Chondrocyte (in vitro differentiated cells): Measurements from ENCODE around the gene SLC6A11. TPM values are rescaled to one million over a fixed set of nuclear protein-coding genes. Genes with fewer than 3 reads are reported as not detected.

Source experiments
- DNase-seq: peaks from one replicate; pipeline ENCODE4 v3.0.0; 2021; ENCODE audit warnings: mixed read lengths, low spot score
- H3K27ac Mint-ChIP-seq: one replicate; pipeline ENCODE4 v1.8.0; 2021; ENCODE audit warnings: mild to moderate bottlenecking, moderate library complexity, mixed read lengths; ENCODE audit not compliant: unreplicated experiment
- H3K27me3 Mint-ChIP-seq: 2 replicates; pipeline ENCODE4 v1.8.0; 2021; ENCODE audit warnings: low read depth, mixed read lengths
- H3K36me3 Mint-ChIP-seq: 2 replicates; pipeline ENCODE4 v1.8.0; 2021; ENCODE audit warnings: low read depth, mixed read lengths
- H3K4me1 Mint-ChIP-seq: 2 replicates; pipeline ENCODE4 v1.8.0; 2021; ENCODE audit warnings: low read depth, mild to moderate bottlenecking, mixed read lengths
- H3K4me3 Mint-ChIP-seq: one replicate; pipeline ENCODE4 v1.8.0; 2021; ENCODE audit warnings: mild to moderate bottlenecking, moderate library complexity, mixed read lengths; ENCODE audit not compliant: unreplicated experiment
- H3K9me3 Mint-ChIP-seq: 2 replicates; pipeline ENCODE4 v1.8.0; 2021; ENCODE audit warnings: low read depth, mixed read lengths
- CTCF ChIP-seq: fragments of 200-600 bp; sonication (generic); IDR thresholded peaks from 2 replicates; pipeline ENCODE4 v1.5.0; 2021; ENCODE audit warnings: antibody characterized with exemption, mild to moderate bottlenecking, moderate library complexity
- total RNA-seq: library from RNA; stranded (reverse); gene quantifications from 3 replicates; pipeline ENCODE4 v1.2.1, GENCODE V29; 2021

SLC6A11 gene
- total RNA-seq, 1 donor from 2014 or later: not detected

GRCh38 chr3:10962481-10963036 lies 146.5 kb downstream of the SLC6A11 start:
- no peak for DNase-seq
- Mint-ChIP-seq H3K27ac (no peak overlapping the region), H3K4me1 (no peaks in the 10 kb centered on the region), H3K9me3 (no peaks in the 10 kb centered on the region), H3K27me3 (peaks cover 59% of the 10 kb centered on the region), H3K36me3 (no peaks in the 10 kb centered on the region), H3K4me3 (no peak overlapping the region)
- no peak for TF ChIP-seq CTCF

GRCh38 chr3:10964537-10965167 lies 148.6 kb downstream of the SLC6A11 start:
- no peak for DNase-seq
- H3K4me1 Mint-ChIP-seq: peaks cover 9% of the 10 kb centered on the region
- H3K9me3 Mint-ChIP-seq: no peaks in the 10 kb centered on the region
- peaks cover 71% of the 10 kb centered on the region for H3K27me3 Mint-ChIP-seq
- no peak overlapping the region for H3K27ac Mint-ChIP-seq
- TF ChIP-seq CTCF: no peak
- no peak overlapping the region for H3K4me3 Mint-ChIP-seq
- H3K36me3 Mint-ChIP-seq: no peaks in the 10 kb centered on the region

- Mint-ChIP-seq H3K4me1 (peaks cover 14% of the 10 kb centered on the region), H3K27ac (no peak overlapping the region), H3K36me3 (no peaks in the 10 kb centered on the region), H3K9me3 (no peaks in the 10 kb centered on the region), H3K4me3 (no peak overlapping the region), H3K27me3 (peaks cover 84% of the 10 kb centered on the region)
- TF ChIP-seq CTCF: no peak
- DNase-seq: no peak
Observed at GRCh38 chr3:10968401-10968800, 152.4 kb downstream of the SLC6A11 start.

- Mint-ChIP-seq H3K27me3 (peaks cover 78% of the 10 kb centered on the region), H3K4me1 (peaks cover 14% of the 10 kb centered on the region), H3K36me3 (no peaks in the 10 kb centered on the region), H3K9me3 (no peaks in the 10 kb centered on the region), H3K27ac (no peak overlapping the region), H3K4me3 (no peak overlapping the region)
- no peak for DNase-seq
- no peak for TF ChIP-seq CTCF
Observed at GRCh38 chr3:10970306-10970960, 154.4 kb downstream of the SLC6A11 start.

GRCh38 chr3:10972072-10972782 lies 156.2 kb downstream of the SLC6A11 start:
- Mint-ChIP-seq H3K27me3 (peaks cover 68% of the 10 kb centered on the region), H3K27ac (no peak overlapping the region), H3K4me1 (peaks cover 14% of the 10 kb centered on the region), H3K4me3 (no peak overlapping the region), H3K9me3 (no peaks in the 10 kb centered on the region), H3K36me3 (peaks cover 1% of the 10 kb centered on the region)
- TF ChIP-seq CTCF: no peak
- DNase-seq: no peak
